ENCODE data around the gene EXOC5. TPM values are rescaled to one million over a fixed set of nuclear protein-coding genes. Genes with fewer than 3 reads are reported as not detected.
"Not testable (repeated sequence)": the region's sequence is repeated elsewhere in the genome, so short reads cannot be mapped to it uniquely, and the experiment has no call there.

Gene EXOC5
- total RNA-seq, 1 donor from 2014 or later: 49.5 TPM

GRCh38 chr14:57254884-57255283 lies 13.8 kb downstream of the EXOC5 start:
- no peak for DNase-seq (ENCODE audit: low spot score)

GRCh38 chr14:57246933-57247657 lies 21.6 kb downstream of the EXOC5 start:
- no peak for DNase-seq (ENCODE audit: low spot score)

- DNase-seq (ENCODE audit: low spot score): no peak
Observed at GRCh38 chr14:57245941-57246340, 22.8 kb downstream of the EXOC5 start.

GRCh38 chr14:57244106-57244505 lies 24.6 kb downstream of the EXOC5 start:
- DNase-seq (ENCODE audit: low spot score): no peak

- DNase-seq (ENCODE audit: low spot score): no peak
Observed at GRCh38 chr14:57243320-57243719, 25.4 kb downstream of the EXOC5 start.

GRCh38 chr14:57240115-57240514 lies 28.6 kb downstream of the EXOC5 start:
- DNase-seq (ENCODE audit: low spot score): not testable (repeated sequence)

- DNase-seq (ENCODE audit: low spot score): no peak
Observed at GRCh38 chr14:57232006-57232405, 36.7 kb downstream of the EXOC5 start.

- not testable (repeated sequence) for DNase-seq (ENCODE audit: low spot score)
Observed at GRCh38 chr14:57228320-57228719, 40.4 kb downstream of the EXOC5 start.

- DNase-seq (ENCODE audit: low spot score): no peak
Observed at GRCh38 chr14:57227083-57227482, 41.6 kb downstream of the EXOC5 start.

GRCh38 chr14:57221931-57222330 lies 46.8 kb downstream of the EXOC5 start:
- no peak for DNase-seq (ENCODE audit: low spot score)

GRCh38 chr14:57212919-57213318 lies 55.8 kb downstream of the EXOC5 start:
- no peak for DNase-seq (ENCODE audit: low spot score)

- no peak for DNase-seq (ENCODE audit: low spot score)
Observed at GRCh38 chr14:57209561-57209960, 59.1 kb downstream of the EXOC5 start.

GRCh38 chr14:57205938-57206337 lies 62.8 kb downstream of the EXOC5 start:
- DNase-seq (ENCODE audit: low spot score): no peak

- not testable (repeated sequence) for DNase-seq (ENCODE audit: low spot score)
Observed at GRCh38 chr14:57202672-57203071, 66.0 kb downstream of the EXOC5 start.

- DNase-seq (ENCODE audit: low spot score): no peak
Observed at GRCh38 chr14:57199921-57200320, 68.8 kb downstream of the EXOC5 start.

- DNase-seq (ENCODE audit: low spot score): no peak
Observed at GRCh38 chr14:57189070-57189469, 79.6 kb downstream of the EXOC5 start.

GRCh38 chr14:57182760-57183503 lies 85.8 kb downstream of the EXOC5 start:
- DNase-seq (ENCODE audit: low spot score): no peak

- DNase-seq (ENCODE audit: low spot score): no peak
Observed at GRCh38 chr14:57179273-57179672, 89.4 kb downstream of the EXOC5 start.

GRCh38 chr14:57174466-57174865 lies 94.2 kb downstream of the EXOC5 start:
- no peak for DNase-seq (ENCODE audit: low spot score)

GRCh38 chr14:57171903-57172302 lies 96.8 kb downstream of the EXOC5 start:
- DNase-seq (ENCODE audit: low spot score): no peak

- DNase-seq (ENCODE audit: low spot score): no peak
Observed at GRCh38 chr14:57171363-57171762, 97.3 kb downstream of the EXOC5 start.

- DNase-seq (ENCODE audit: low spot score): no peak
Observed at GRCh38 chr14:57169901-57170300, 98.8 kb downstream of the EXOC5 start.

GRCh38 chr14:57168138-57168679 lies 100.5 kb downstream of the EXOC5 start:
- DNase-seq (ENCODE audit: low spot score): no peak
